Breast epithelium (tissue), 3 donors: ENCODE measurements around the gene MTUS2.

Experiments used
- POLR2A ChIP-seq: fragments of 450-650 bp; IDR thresholded peaks from one replicate; pipeline ENCODE4 v1.6.1; 2016; ENCODE audit warnings: antibody characterized with exemption, mild to moderate bottlenecking, moderate library complexity
- POLR2AphosphoS5 ChIP-seq, 3 donors: sonication (generic); formaldehyde crosslinking; IDR thresholded peaks; one replicate each; pipeline ENCODE4 v1.6.1; 2017; ENCODE audit warnings: antibody characterized with exemption in 3 of 3
- TF ChIP-seq, protein P1 (sequence below), 3 donors: fragments of 450-650 bp; IDR thresholded peaks; one replicate each; pipeline ENCODE4 v1.5.1; 2016 to 2017; ENCODE audit warnings: antibody characterized with exemption in 3 of 3, mild to moderate bottlenecking in 3 of 3, moderate library complexity in 3 of 3

DNA sequence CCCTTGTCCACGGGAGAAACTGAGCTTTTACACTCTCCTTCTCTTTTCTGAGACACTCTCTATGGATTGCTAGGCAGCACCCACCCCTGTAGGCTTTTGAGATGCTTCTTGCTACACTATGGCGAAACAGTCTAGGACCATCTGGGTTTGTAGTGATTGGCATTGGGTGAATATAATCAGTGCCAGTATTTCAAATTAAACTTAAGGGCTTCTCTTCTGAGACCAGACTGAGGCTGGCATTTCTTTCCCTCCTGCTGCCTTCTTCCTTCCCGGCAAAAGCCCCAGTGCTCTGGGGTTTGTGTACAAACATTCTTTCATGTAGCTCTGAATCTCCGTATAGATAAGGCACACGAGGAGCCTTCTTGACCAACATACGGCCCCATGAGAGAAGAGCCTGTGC, 498.6 kb downstream of the MTUS2 start:
- TF ChIP-seq POLR2A: no peak
- TF ChIP-seq, protein P1, sequence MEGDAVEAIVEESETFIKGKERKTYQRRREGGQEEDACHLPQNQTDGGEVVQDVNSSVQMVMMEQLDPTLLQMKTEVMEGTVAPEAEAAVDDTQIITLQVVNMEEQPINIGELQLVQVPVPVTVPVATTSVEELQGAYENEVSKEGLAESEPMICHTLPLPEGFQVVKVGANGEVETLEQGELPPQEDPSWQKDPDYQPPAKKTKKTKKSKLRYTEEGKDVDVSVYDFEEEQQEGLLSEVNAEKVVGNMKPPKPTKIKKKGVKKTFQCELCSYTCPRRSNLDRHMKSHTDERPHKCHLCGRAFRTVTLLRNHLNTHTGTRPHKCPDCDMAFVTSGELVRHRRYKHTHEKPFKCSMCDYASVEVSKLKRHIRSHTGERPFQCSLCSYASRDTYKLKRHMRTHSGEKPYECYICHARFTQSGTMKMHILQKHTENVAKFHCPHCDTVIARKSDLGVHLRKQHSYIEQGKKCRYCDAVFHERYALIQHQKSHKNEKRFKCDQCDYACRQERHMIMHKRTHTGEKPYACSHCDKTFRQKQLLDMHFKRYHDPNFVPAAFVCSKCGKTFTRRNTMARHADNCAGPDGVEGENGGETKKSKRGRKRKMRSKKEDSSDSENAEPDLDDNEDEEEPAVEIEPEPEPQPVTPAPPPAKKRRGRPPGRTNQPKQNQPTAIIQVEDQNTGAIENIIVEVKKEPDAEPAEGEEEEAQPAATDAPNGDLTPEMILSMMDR (IDR thresholded peaks at IDR 0.05): no peak
- no peak for TF ChIP-seq POLR2AphosphoS5 (IDR thresholded peaks at IDR 0.05)
